Mesodermal cell (in vitro differentiated cells): Measurements from ENCODE around the gene LMAN1L.

ENCODE experiments used
- H3K27ac ChIP-seq: 2 replicates; pipeline ENCODE4 v1.7.0; 2013; ENCODE audit warnings: mild to moderate bottlenecking, low read depth, low read length, moderate library complexity; ENCODE audit not compliant: severe bottlenecking
- H3K36me3 ChIP-seq: 2 replicates; pipeline ENCODE4 v1.7.1; 2013; ENCODE audit warnings: mild to moderate bottlenecking, low read length, moderate library complexity; ENCODE audit not compliant: control insufficient read depth, insufficient read depth
- H3K4me1 ChIP-seq: one replicate; pipeline ENCODE4 v1.7.1; 2013; ENCODE audit warnings: mild to moderate bottlenecking, low read length; ENCODE audit not compliant: insufficient read depth, control insufficient read depth, poor library complexity, severe bottlenecking
- H3K4me3 ChIP-seq: 2 replicates; pipeline ENCODE4 v1.7.0; 2013; ENCODE audit warnings: low read length, control low read depth, mild to moderate bottlenecking; ENCODE audit not compliant: insufficient read depth, poor library complexity, severe bottlenecking; ENCODE audit errors: extremely low read depth
- H3K9me3 ChIP-seq: 2 replicates; pipeline ENCODE4 v1.7.1; 2013; ENCODE audit warnings: mild to moderate bottlenecking, low read length, moderate library complexity; ENCODE audit not compliant: control insufficient read depth
- WGBS, 2 experiments: methylation state at CpG; one replicate each; pipeline ENCODE4 v1.1.5; 2013; ENCODE audit warnings: missing lambda C conversion rate in 2 of 2; ENCODE audit not compliant: insufficient coverage in 2 of 2; 5-methylcytosine and 5-hydroxymethylcytosine counted together

LMAN1L gene

DNA sequence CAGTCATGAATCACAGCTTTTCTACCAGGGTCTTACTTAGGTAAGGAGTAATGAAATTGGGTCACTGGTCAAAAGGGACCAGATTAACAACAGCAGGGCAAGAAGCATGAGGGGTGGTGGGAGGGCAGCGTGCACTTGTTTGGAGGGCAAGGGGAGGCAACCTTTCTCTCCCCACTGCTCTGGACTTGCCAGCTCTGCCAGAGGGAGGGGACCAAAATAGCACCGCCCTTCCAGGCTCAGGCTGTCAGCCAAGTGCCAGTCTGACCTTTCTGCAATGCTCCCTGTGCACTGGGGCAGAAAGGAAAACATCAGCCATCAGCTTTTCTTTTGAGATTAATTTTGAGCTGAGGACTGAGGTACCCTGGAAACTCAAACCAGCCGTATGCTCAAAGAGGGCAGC lies 34.8 kb downstream of the LMAN1L start:
- 91 to 100% methylated on average over 3 of the region's 3 CpGs for WGBS, 2 experiments
- Histone ChIP-seq H3K36me3 (peaks cover 60% of the 10 kb centered on the region), H3K4me3 (no peak overlapping the region)

DNA sequence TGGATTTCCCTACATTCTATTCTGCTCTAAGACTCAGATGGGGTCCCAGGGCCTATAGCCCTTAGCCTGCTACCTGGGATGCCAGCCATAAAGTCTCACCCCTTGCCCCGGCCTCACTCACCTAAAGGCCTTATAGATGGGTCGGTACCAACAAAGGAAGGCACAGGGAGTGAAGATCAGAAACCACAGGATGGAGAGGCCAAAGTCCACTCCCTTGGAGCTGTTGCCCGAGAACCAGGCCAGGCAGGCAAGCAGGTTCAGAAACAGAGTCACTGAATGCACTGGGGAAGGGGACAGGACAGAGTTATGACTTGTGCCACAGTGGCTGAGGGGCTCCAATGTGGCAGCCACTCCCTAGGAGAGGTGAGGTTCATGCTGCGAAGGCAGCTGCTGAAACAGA lies 37.8 kb downstream of the LMAN1L start:
- Histone ChIP-seq H3K4me1 (no peaks in the 10 kb centered on the region), H3K36me3 (peaks cover 76% of the 10 kb centered on the region), H3K27ac (no peak overlapping the region), H3K4me3 (no peak overlapping the region), H3K9me3 (no peaks in the 10 kb centered on the region)
- WGBS, 2 experiments, result 91 to 100% methylated on average over 3 to 4 of the region's 4 CpGs

More for the DNA sequence above, 34.8 kb downstream of the LMAN1L start:
- Histone ChIP-seq H3K27ac (no peak overlapping the region), H3K9me3 (no peaks in the 10 kb centered on the region), H3K4me1 (peaks cover 6% of the 10 kb centered on the region)

DNA sequence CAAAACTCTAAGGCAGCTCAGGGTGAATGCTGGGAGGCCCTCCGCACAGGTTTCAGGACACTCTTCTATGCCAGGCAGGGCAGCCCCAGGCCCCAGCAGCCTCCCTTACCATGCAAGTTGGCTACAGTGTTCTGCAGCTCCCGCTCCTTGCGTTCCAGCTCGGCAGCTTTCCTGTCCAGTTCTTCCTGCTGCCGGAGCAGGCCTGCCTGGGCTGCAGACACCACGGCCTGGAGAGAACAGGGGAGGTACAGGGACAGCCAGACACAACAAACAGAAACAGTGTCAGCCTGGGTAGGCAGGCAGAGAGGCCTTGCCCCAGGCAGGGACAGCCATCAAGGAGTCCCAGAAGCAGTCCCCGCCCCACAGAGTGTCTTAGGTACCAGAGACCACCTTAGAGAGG lies 39.3 kb downstream of the LMAN1L start:
- Histone ChIP-seq H3K9me3 (no peaks in the 10 kb centered on the region), H3K4me1 (no peaks in the 10 kb centered on the region), H3K27ac (no peak overlapping the region), H3K36me3 (peaks cover 72% of the 10 kb centered on the region), H3K4me3 (no peak overlapping the region)
- 91 to 98% methylated on average over 6 to 7 of the region's 7 CpGs for WGBS, 2 experiments

DNA sequence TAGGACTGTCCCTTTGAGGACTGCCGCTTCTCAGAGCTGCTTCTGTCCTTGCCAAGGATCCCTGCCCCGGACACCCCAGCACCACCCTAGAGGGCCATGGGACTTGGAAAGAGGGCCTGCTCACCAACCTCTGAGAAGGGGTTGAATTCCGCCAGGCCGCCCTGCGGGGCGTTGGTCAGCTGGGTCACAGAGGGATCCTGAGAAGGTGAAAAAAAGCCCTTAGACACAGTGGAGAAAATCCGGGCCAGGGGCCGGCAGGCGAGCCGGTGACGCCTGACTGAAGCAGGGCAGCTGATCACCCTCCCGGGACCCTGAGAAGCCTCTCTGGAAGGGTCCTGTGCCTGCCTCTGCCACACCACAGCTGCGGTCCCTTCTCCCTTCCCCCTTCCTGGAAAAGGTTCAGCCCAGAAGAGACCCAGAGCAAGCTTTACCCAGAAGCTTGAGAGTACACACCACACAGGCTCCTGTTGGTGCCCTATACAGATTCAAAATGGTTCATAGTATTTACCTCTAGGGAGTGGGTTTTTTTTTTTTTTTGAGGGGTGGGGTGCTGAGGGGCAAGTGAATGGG lies 41.9 kb downstream of the LMAN1L start:
- Histone ChIP-seq H3K36me3 (peaks cover 60% of the 10 kb centered on the region), H3K4me1 (no peaks in the 10 kb centered on the region), H3K27ac (no peak overlapping the region), H3K4me3 (no peak overlapping the region), H3K9me3 (no peaks in the 10 kb centered on the region)
- 97 to 100% methylated on average over 11 to 12 of the region's 13 CpGs for WGBS, 2 experiments

DNA sequence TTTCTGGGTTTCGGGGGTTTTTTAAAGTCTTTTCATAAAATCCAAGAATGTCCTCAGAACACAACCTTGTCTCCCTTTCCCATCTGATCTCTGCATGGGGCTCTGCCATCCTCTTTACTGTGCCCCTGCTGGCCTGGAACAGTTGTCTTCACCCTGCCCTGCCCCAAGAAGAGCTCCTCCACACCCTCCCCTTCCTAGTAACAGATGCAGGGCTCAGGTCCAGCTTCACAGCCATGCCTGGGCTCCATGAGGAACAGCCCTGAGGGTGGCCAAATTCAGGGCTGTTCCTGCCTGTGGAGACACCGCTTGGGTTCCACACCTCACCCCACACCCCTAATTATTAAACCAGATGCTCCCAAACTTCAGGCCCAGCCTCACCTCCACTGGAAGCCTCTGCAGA lies 43.2 kb downstream of the LMAN1L start:
- no peaks in the 10 kb centered on the region for H3K9me3 ChIP-seq
- H3K27ac ChIP-seq, result no peak overlapping the region
- H3K4me3 ChIP-seq, result no peak overlapping the region
- peaks cover 47% of the 10 kb centered on the region for H3K36me3 ChIP-seq
- WGBS, 2 experiments, result 100% methylated on average over 1 of the region's 2 CpGs; no CpG with 5 or more reads in 1 of the 2 experiments
- H3K4me1 ChIP-seq, result no peaks in the 10 kb centered on the region

DNA sequence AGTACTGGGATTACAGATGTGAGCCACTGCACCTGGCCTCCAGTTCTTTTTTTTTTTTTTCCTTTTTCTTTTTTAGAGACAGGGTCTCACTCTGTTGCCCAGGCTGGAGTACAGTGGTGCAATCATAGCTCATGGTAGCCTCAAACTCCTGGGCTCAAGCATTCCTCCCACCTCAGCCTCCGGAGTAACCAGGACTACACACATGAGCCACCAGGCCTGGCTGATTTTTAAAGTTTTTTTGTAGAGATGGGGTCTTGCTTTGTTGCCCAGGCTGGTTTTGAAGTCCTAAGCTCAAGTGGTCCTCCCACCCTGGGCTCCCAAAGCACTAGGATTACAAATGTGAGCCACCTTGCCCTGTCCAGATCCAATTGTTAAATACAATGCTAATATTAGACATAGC lies 43.9 kb downstream of the LMAN1L start:
- Histone ChIP-seq H3K4me3 (no peak overlapping the region), H3K4me1 (no peaks in the 10 kb centered on the region), H3K27ac (no peak overlapping the region), H3K9me3 (no peaks in the 10 kb centered on the region), H3K36me3 (peaks cover 40% of the 10 kb centered on the region)
- WGBS, 2 experiments, result no CpG with 5 or more reads among the region's 1 CpG

DNA sequence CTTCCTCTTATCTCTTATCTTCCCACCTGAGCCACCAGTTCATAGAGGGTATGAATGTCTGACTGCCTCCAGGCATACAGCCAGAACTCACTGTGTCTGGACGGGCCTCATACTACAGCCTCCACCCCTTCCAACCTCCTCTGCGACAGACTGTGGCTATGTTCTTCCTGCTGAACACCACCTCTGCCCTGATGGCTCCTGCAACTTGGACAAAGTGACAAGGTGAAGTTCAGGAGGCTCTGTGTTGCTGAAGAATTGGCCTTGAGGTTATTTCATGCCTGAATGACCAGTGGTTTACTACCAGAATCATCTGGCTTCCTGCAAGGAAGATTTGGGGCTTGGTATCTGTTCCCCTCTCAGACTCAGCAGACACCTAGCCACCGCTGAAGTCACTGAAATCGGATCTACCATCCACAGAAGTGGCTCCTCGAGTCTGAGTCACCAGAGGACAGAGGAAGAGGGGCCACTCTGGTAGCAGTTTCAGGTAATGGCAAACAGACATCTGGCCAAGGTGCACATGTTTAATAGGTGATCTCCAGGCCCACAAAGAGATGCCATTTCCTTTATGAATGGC lies 44.5 kb downstream of the LMAN1L start:
- WGBS, 2 experiments, result 87 to 96% methylated on average over 3 of the region's 5 CpGs
- Histone ChIP-seq H3K36me3 (peaks cover 34% of the 10 kb centered on the region), H3K9me3 (no peaks in the 10 kb centered on the region), H3K4me3 (no peak overlapping the region), H3K4me1 (no peaks in the 10 kb centered on the region), H3K27ac (no peak overlapping the region)

DNA sequence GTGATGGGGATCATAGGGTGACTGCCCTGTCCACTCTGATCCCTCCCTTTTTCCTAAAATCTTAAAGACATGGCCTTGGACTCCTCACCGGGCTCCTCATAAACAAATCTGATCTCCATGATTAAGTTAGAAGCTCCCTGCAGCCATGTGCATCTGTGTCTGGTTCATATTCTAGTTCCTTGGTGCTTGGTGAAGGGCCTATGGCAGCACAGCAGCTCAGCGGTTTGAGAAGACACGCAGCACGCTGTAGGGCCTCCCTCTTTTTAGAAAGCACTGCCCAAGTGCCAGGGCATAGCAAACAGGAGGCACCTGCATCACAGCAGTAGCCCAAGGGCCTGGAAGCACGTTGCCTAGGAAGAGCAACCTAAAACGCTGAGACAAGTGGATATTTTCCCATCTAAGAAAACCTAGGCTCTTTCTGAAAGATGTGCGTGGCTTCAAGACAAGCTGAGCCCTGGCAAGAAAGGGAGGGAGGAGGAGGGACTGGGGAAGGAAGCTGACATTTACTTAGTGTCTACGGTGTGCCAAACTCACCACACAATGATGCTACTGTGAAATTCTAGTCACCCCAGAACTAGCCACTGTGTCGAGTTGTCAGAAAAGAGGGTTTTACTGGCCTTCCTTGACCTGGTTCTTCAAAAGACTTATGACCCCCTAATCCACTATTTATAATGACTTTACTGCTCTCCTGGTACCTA lies 45.2 kb downstream of the LMAN1L start:
- no peak overlapping the region for H3K4me3 ChIP-seq
- H3K4me1 ChIP-seq, result no peaks in the 10 kb centered on the region
- 84 to 94% methylated on average over 7 to 8 of the region's 9 CpGs for WGBS, 2 experiments
- no peaks in the 10 kb centered on the region for H3K9me3 ChIP-seq
- H3K36me3 ChIP-seq, result peaks cover 27% of the 10 kb centered on the region
- H3K27ac ChIP-seq, result no peak overlapping the region

DNA sequence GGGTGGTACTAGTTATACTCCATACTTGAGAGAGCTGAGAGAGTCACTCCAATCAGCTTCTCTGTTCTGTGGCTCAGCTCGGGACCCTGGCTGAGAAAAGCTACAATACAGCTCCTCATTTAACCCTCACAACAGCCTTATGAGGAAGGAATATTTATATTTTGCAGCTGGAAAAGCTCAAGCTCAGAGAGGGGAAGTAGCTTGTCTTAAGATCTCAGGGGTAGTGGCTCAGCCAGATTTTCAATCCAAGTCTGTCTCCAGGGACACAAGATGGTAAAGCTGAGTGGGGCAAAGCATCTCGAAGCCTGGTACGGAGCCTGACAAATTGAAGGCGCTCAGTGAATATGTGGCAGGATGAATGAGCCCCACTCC lies 45.7 kb downstream of the LMAN1L start:
- Histone ChIP-seq H3K4me3 (no peak overlapping the region), H3K27ac (no peak overlapping the region), H3K36me3 (peaks cover 23% of the 10 kb centered on the region), H3K9me3 (no peaks in the 10 kb centered on the region), H3K4me1 (no peaks in the 10 kb centered on the region)
- WGBS, 2 experiments, result 100% methylated on average over 3 of the region's 4 CpGs

DNA sequence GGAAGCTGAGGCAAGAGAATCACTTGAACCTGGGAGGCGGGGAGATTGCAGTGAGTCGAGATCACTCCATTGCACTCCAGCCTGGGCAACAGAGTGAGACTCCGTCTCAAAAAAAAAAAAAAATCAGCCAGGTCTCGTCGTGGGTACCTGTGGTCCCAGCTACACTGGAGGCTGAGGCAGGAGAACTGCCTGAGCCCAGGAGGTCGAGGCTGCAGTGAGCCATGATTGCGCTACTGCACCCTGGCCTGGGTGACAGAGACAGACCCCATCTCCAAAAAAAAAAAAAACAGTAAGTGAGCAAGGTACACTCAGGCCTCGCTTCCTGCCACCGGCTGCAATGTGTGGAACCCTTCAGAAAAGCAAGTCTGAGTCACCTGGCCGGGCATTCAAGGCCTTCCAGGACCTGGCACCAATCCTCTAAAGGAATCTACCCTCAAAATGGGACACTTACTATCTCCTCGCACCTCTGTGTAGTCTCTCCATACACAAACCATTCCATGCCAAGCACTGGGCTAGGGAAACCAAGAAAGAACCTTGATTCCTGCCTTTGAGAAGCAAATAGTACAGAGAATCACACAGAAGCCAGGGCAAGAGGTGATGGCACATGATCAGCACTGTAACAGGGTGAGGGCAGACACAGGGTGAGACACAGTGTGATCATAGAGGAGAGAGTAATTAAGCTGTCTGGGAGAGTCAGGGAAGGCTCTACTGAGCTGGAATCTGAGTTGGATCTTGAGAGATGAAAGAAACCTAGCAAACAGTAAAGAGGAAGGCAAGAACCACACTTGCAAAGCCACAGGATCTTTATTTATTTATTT lies 50.8 kb downstream of the LMAN1L start:
- Histone ChIP-seq H3K27ac (no peak overlapping the region), H3K4me1 (peaks cover 5% of the 10 kb centered on the region), H3K36me3 (peaks cover 15% of the 10 kb centered on the region), H3K9me3 (peaks cover 8% of the 10 kb centered on the region), H3K4me3 (no peak overlapping the region)
- 96 to 97% methylated on average over 10 to 11 of the region's 11 CpGs for WGBS, 2 experiments
